ENCODE data around the gene ZFAND3.

The ZFAND3 gene

GRCh38 chr6:37894585-37894984, 75.1 kb downstream of the ZFAND3 start:
- DNase-seq (ENCODE audit: low read depth in 2 of 2): no peak

GRCh38 chr6:37897321-37897720, 77.8 kb downstream of the ZFAND3 start:
- no peak for DNase-seq (ENCODE audit: low read depth in 2 of 2)

- DNase-seq (ENCODE audit: low read depth in 2 of 2): no peak
Measured at GRCh38 chr6:37897818-37898515, 78.4 kb downstream of the ZFAND3 start.

DNA sequence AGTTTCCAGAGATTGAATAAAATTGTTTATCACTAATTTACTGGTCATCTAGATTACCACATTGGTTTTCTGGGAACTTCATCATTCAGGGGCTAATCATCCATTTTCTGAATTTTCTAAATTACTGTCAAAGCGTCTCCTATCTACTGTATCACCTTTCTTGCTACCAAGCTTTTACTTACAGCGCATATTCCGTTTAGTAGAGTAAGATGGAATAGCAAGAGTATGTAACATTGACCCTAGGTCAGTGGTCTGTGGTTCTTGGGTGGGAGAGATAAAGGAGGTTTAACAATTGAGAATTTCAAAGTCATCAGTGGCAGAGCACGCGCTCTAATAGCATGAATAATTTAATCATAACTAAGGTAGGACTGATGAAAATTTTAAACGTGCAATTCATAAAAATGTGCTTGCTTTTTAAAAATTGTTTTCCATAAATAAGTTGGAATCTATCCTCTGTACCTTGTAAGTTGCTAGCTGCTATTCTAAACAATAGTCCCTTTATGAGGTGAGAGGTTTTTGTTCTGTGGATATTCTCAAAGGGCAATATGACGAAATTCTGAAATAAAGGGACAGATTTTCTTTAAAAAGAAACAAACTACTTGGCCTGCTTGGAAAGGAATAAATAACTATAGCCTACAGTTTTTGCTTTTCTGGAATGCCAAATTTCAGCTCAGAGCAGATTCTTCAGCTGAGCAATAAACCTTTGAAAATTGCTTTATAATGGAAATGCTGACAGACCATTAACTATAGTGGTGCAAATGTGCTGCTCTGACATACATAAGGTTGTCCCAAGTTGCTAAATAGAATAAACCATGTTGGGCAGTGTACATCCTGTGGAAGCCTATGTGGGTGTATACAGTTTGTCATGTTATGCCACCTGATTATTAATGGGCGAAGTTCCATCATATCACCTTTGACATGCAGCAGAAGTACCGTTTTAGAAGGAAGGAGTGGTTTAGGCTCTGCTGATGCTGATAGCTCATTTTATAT, 84.1 kb downstream of the ZFAND3 start:
- no peak for DNase-seq (ENCODE audit: low read depth in 2 of 2)

GRCh38 chr6:37904590-37904989, 85.1 kb downstream of the ZFAND3 start:
- no peak for DNase-seq (ENCODE audit: low read depth in 2 of 2)

GRCh38 chr6:37906121-37906520, 86.6 kb downstream of the ZFAND3 start:
- no peak for DNase-seq (ENCODE audit: low read depth in 2 of 2)

DNA sequence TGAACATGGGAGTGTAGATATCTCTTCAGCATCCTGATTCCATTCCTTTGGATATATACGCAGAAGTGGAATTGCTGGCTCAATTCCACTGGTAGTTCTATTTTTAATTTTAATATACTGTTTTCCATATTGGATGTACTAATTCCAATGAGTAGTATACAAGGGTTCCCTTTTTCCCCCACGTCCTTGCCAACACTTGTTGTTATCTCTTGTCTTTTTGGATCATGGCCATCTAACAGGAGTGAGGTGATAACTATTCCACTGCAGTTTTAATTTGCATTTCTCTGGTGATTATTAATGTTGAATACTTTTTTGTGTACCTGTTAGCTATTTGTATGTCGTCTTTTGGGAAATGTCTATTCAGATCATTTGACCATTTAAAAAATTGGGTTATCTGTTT, 91.5 kb downstream of the ZFAND3 start:
- DNase-seq (ENCODE audit: low read depth in 2 of 2): no peak

- no peak for DNase-seq (ENCODE audit: low read depth in 2 of 2)
Measured at GRCh38 chr6:37913210-37913609, 93.7 kb downstream of the ZFAND3 start.

DNA sequence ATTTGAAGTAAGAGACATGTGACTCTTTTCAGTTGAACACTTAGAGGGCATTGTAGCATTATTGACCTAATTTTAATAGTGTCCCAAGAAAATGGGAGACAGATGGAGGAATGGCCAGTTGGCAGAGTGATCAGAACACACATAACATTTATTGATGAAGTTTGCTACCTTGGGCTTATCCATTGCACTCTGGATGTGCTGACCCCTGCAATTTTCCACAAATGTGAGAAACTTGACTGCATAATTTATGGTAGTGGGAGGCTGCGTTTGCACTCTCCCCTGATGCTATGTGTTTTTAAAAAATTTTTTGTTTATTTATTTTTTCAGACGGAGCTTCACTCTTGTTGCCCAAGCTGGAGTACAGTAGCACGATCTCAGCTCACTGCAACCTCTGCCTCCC, 95.9 kb downstream of the ZFAND3 start:
- DNase-seq (ENCODE audit: low read depth in 2 of 2): no peak

GRCh38 chr6:37916149-37916548, 96.6 kb downstream of the ZFAND3 start:
- DNase-seq (ENCODE audit: low read depth in 2 of 2): no peak

- DNase-seq (ENCODE audit: low read depth in 2 of 2): no peak
Measured at GRCh38 chr6:37916675-37917074, 97.1 kb downstream of the ZFAND3 start.

GRCh38 chr6:37917566-37917965, 98.0 kb downstream of the ZFAND3 start:
- no peak for DNase-seq (ENCODE audit: low read depth in 2 of 2)

- DNase-seq (ENCODE audit: low read depth in 2 of 2): no peak
Measured at GRCh38 chr6:37919417-37920157, 100.1 kb downstream of the ZFAND3 start.

DNA sequence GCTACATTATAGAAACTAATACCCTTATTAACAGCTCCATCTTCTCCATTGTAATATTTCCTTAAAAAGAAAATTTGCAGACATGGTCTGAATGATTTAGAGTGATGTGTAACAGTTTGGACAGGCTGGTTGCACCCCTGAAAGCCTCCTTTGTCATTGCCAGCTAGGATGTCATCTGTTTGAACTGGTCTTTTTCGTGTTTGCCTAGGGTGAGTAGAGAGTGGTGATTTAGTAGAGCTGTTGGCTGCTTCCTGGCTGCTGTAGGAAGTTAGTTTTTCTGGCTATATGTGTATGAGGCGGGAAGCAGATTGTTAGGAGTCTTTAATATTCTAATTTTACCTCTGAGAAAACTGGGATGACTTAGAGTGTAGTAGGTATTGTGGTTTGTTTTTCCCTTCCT, 101.1 kb downstream of the ZFAND3 start:
- DNase-seq (ENCODE audit: low read depth in 2 of 2): no peak

- DNase-seq (ENCODE audit: low read depth in 2 of 2): no peak
Measured at GRCh38 chr6:37922563-37922962, 103.0 kb downstream of the ZFAND3 start.

DNA sequence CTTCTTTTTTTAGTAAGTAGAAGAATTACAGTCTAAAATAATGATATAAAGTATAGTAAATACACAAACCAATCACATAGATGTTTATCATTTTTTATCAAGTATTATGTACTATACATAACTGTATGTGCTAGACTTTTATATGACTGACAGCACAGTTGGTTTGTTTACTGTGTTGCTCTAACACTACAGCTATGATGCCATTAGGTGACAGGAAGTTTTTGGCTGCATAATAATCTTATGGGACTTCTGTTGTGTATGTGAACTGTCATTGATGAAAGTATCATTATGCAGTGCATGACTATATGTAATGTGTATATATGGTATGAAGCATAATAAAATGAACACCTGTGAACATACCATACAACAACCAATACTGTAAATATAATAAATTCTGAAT, 104.0 kb downstream of the ZFAND3 start:
- DNase-seq (ENCODE audit: low read depth in 2 of 2): no peak

- DNase-seq (ENCODE audit: low read depth in 2 of 2): no peak
Measured at GRCh38 chr6:37926661-37927060, 107.1 kb downstream of the ZFAND3 start.

GRCh38 chr6:37928217-37928616, 108.7 kb downstream of the ZFAND3 start:
- no peak for DNase-seq (ENCODE audit: low read depth in 2 of 2)

- no peak for DNase-seq (ENCODE audit: low read depth in 2 of 2)
Measured at GRCh38 chr6:37930288-37930971, 110.9 kb downstream of the ZFAND3 start.

DNA sequence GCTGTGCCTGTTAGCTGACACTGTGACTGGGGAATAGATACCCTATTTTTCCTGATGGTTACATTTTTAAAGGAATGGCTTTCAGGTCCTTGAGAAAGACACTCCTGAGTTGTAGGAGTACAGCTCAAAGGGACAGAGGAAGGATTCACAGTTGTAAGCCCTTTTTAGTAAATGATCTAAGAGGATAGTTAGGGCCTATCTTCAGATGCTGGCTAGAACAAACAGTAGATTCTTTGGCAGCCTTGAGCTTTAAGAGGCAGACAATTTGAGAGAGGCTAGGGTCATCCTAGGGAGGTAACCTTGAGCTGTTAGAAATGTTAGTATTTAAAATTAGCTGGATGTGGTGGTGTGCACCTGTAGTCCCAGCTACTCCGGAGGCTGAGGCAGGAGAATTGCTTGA, 111.5 kb downstream of the ZFAND3 start:
- no peak for DNase-seq (ENCODE audit: low read depth in 2 of 2)

- DNase-seq (ENCODE audit: low read depth in 2 of 2): no peak
Measured at GRCh38 chr6:37934276-37934675, 114.7 kb downstream of the ZFAND3 start.

DNA sequence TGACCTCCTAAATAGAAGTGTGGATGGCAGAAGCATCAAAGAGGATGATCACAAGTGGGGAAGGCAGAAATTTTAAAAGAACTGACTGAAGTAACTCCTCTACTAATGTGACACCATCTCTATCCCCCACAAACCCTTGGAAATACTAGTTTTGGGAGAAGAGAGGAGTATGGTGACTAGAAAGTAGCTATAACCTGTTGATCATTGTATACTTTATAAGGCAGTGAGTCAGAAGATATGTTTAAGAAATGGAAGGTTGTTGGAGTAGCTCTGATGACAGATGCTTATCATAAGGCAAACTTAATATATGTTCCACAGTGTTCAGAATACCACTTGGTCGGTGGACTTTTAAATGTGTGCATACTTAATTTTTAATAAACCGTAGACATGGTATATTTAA, 116.6 kb downstream of the ZFAND3 start:
- no peak for DNase-seq (ENCODE audit: low read depth in 2 of 2)

Measured in stimulated activated CD4-positive, alpha-beta T cell treated with anti-CD3 and anti-CD28 coated beads, Interleukin-1b, Interleukin-23, amount 100 ng/mL, for 4 hours (primary cell).